Measurements from ENCODE around the gene TRIM8. TPM values are rescaled to one million over a fixed set of nuclear protein-coding genes. Genes with fewer than 3 reads are reported as not detected.
A peak's percentile ranks its signal among the peaks of the same experiment; 100 is the strongest.

TRIM8 gene
- total and polyA plus RNA-seq, 2 of the 8 experiments (the other 6 are each of a cell fraction or from before 2014, with no cell fraction given) = 24.9 to 38.8 TPM

- WGBS, 2 experiments (ENCODE audit: extremely low coverage in 1 of 2, insufficient coverage in 1 of 2, insufficient read length in 1 of 2, insufficient replicate concordance in 2 of 2, low coverage in 1 of 2, low lambda C conversion rate in 2 of 2, missing lambda C conversion rate in 1 of 2) = 89% methylated on average over 5 of the region's 5 CpGs; no CpG with 5 or more reads in 1 of the 2 experiments
- no peaks in the 10 kb centered on the region for H3K9me3 ChIP-seq (ENCODE audit: insufficient read depth in 2 of 2, low read depth in 1 of 2, low read length in 1 of 2)
- no peak overlapping the region for H3K56ac ChIP-seq (replicated peaks; ENCODE audit: insufficient read length, low read depth, low read length)
- H2AFZ ChIP-seq (ENCODE audit: low read length) = no peak overlapping the region
- peaks cover 11 to 42% (median 29%) of the 10 kb centered on the region in 4 experiments for H3K4me1 ChIP-seq (replicated peaks in 1 of 4; ENCODE audit: control insufficient read depth in 3 of 4, insufficient read depth in 4 of 4, low read length in 3 of 4)
- H3K4me2 ChIP-seq (ENCODE audit: insufficient read depth in 1 of 2, low read depth in 2 of 2, low read length in 2 of 2) = no peak overlapping the region
- H3K14ac ChIP-seq (ENCODE audit: insufficient read length) = no peak overlapping the region
- CTCF ChIA-PET (ENCODE audit: partially characterized antibody) = interaction anchor here (1.2 to 14.3 kb wide), 3 partner anchors 12 to 39 kb away, joined by 7 to 160 read pairs (median 102); no protein-coding TSS in a partner anchor
- H3K79me2 ChIP-seq (ENCODE audit: control insufficient read depth in 1 of 2, insufficient read depth in 2 of 2, low read length in 2 of 2) = no peaks in the 10 kb centered on the region
- no peak overlapping the region for H4K91ac ChIP-seq (replicated peaks; ENCODE audit: insufficient read length, low read length)
- no peak overlapping the region; the same call in 1 of the 2 replicates for H2AK5ac ChIP-seq (ENCODE audit: low read depth, low read length)
- no peaks in the 10 kb centered on the region for H3K27me3 ChIP-seq (replicated peaks in 1 of 4; ENCODE audit: control insufficient read depth in 3 of 4, extremely low read depth in 1 of 4, insufficient read depth in 3 of 4, low read length in 3 of 4)
- H4K5ac ChIP-seq (ENCODE audit: insufficient read length, low read depth, low read length) = no peak overlapping the region
- H3K23me2 ChIP-seq (ENCODE audit: low read depth, low read length) = no peaks in the 10 kb centered on the region
- H2BK5ac ChIP-seq (ENCODE audit: low read depth, low read length) = 0 out of 2 replicates have a peak overlapping the region, but pooled peaks have one; percentile 24
- no peak overlapping the region for H3K18ac ChIP-seq (ENCODE audit: extremely low read depth, low read length)
- H2BK15ac ChIP-seq (ENCODE audit: low read length) = no peak overlapping the region
- TF ChIP-seq SIN3A (conservative IDR thresholded peaks at IDR 0.05 in 1 of 2, IDR thresholded peaks at IDR 0.05 in 1 of 2; ENCODE audit: low read depth in 1 of 2, low read length in 2 of 2) (no peak), CREB1 (IDR thresholded peaks at IDR 0.05) (no peak), SUZ12 (IDR thresholded peaks at IDR 0.05; ENCODE audit: low read length) (no peak), EGR1 (IDR thresholded peaks at IDR 0.05; ENCODE audit: borderline replicate concordance, low read depth, low read length) (no peak)
- H3K79me1 ChIP-seq (ENCODE audit: low read depth, low read length) = no peaks in the 10 kb centered on the region
- no peaks in the 10 kb centered on the region; a peak in 1 of 8 replicates for H3K36me3 ChIP-seq (ENCODE audit: control insufficient read depth in 2 of 4, insufficient read depth in 4 of 4, low read length in 3 of 4)
- H3K27ac ChIP-seq (ENCODE audit: low read depth, low read length) = no peak overlapping the region
- H2BK12ac ChIP-seq (ENCODE audit: low read depth, low read length) = 0 out of 2 replicates have a peak overlapping the region, but pooled peaks have one; percentile 17
- DNase-seq (ENCODE audit: low read depth in 1 of 2, low spot score in 2 of 2) (no peak), FAIRE-seq (no peak)
- no peak overlapping the region for H3K4ac ChIP-seq (replicated peaks; ENCODE audit: insufficient read length, low read depth, low read length)
- H3K9ac ChIP-seq (replicated peaks in 1 of 4; ENCODE audit: extremely low read depth in 1 of 4, low read depth in 3 of 4, low read length in 3 of 4) = no peak overlapping the region
- H4K20me1 ChIP-seq (replicated peaks in 1 of 2; ENCODE audit: control insufficient read depth in 1 of 2, insufficient read depth in 2 of 2, low read length in 2 of 2) = no peaks in the 10 kb centered on the region
- H2BK20ac ChIP-seq (ENCODE audit: low read length) = no peak overlapping the region
- H3K4me3 ChIP-seq (ENCODE audit: extremely low read depth in 1 of 4, insufficient read depth in 2 of 4, low read depth in 3 of 4, low read length in 4 of 4) = no peak overlapping the region
- POLR2A ChIA-PET (ENCODE audit: partially characterized antibody) = no interaction called here
- no peak overlapping the region for H2BK120ac ChIP-seq (replicated peaks; ENCODE audit: low read depth, low read length)
- no peak overlapping the region for H3K23ac ChIP-seq (ENCODE audit: insufficient read length)
- no peak overlapping the region for H4K8ac ChIP-seq (ENCODE audit: extremely low read depth, insufficient read depth, low read length)
These were observed 10.4 kb upstream of the TRIM8 start for GRCh38 chr10:102633848-102634247.
